ENCODE data around the gene TRIM7. TPM values are rescaled to one million over a fixed set of nuclear protein-coding genes. Genes with fewer than 3 reads are reported as not detected.
A peak's percentile ranks its signal among the peaks of the same experiment; 100 is the strongest.

TRIM7 gene
- total and polyA plus RNA-seq, 8 donors, result 0.45 to 20.4 (median 3.4) TPM; not detected in 1

GRCh38 chr5:181186022-181186421 is 19.0 kb downstream of the TRIM7 start:
- DNase-seq, result no peak
- Histone ChIP-seq H3K27me3 (peaks cover 0 to 8% (median 0%) of the 10 kb centered on the region in 3 donors), H3K36me3 (no peaks in the 10 kb centered on the region), H3K4me3 (no peak overlapping the region), H3K4me1 (peaks cover 0 to 73% (median 46%) of the 10 kb centered on the region in 4 donors), H3K27ac (no peak overlapping the region), H3K9me3 (no peaks in the 10 kb centered on the region)
- intact Hi-C loops (cut with DNase I; ENCODE audit: low total_unique reads), result no loop called here
- 74 to 84% (median 81%) methylated on average over 6 of the region's 6 CpGs for WGBS, 5 donors
- TF ChIP-seq POLR2A (IDR thresholded peaks at IDR 0.05) (no peak), POLR2AphosphoS5 (IDR thresholded peaks at IDR 0.05) (no peak), EP300 (IDR thresholded peaks at IDR 0.05) (no peak), CTCF (IDR thresholded peaks at IDR 0.05) (no peak)

- TF ChIP-seq POLR2AphosphoS5 (IDR thresholded peaks at IDR 0.05), result no peak
- no peak for TF ChIP-seq EP300 (IDR thresholded peaks at IDR 0.05)
- TF ChIP-seq POLR2A (IDR thresholded peaks at IDR 0.05), result no peak
- no peak for TF ChIP-seq CTCF (IDR thresholded peaks at IDR 0.05)
- intact Hi-C loops (cut with DNase I; ENCODE audit: low total_unique reads), result no loop called here
- Histone ChIP-seq H3K9me3 (no peaks in the 10 kb centered on the region), H3K4me1 (peaks cover 0 to 68% (median 41%) of the 10 kb centered on the region in 4 donors), H3K27ac (no peak overlapping the region), H3K4me3 (no peak overlapping the region), H3K36me3 (no peaks in the 10 kb centered on the region), H3K27me3 (peaks cover 0 to 8% (median 0%) of the 10 kb centered on the region in 3 donors)
- no peak for DNase-seq
- WGBS, 5 donors, result 92 to 94% (median 93%) methylated on average over 13 of the region's 13 CpGs
These were observed 19.4 kb downstream of the TRIM7 start for GRCh38 chr5:181185560-181185959.

- intact Hi-C loops (cut with DNase I; ENCODE audit: low total_unique reads), result no loop called here
- no peak for TF ChIP-seq POLR2AphosphoS5 (IDR thresholded peaks at IDR 0.05)
- TF ChIP-seq EP300 (IDR thresholded peaks at IDR 0.05), result no peak
- no peak for TF ChIP-seq POLR2A (IDR thresholded peaks at IDR 0.05)
- TF ChIP-seq CTCF (IDR thresholded peaks at IDR 0.05), result no peak
- H3K4me1 ChIP-seq, result peaks cover 0 to 61% (median 34%) of the 10 kb centered on the region in 4 donors
- no peaks in the 10 kb centered on the region for H3K9me3 ChIP-seq
- H3K27ac ChIP-seq, result peak overlapping the region in 3 of 5 donors; percentile 28 to 64 (median 63)
- 72 to 84% (median 84%) methylated on average over 16 of the region's 16 CpGs for WGBS, 5 donors
- no peak for DNase-seq
- H3K36me3 ChIP-seq, result no peaks in the 10 kb centered on the region
- peak overlapping the region; percentile 38 to 58 (median 53) for H3K4me3 ChIP-seq
- H3K27me3 ChIP-seq, result peaks cover 0 to 8% (median 0%) of the 10 kb centered on the region in 3 donors
These were observed 20.2 kb downstream of the TRIM7 start for GRCh38 chr5:181184845-181185216.

- no peaks in the 10 kb centered on the region for H3K36me3 ChIP-seq
- no peak for DNase-seq
- no peak overlapping the region for H3K4me3 ChIP-seq
- 60 to 70% (median 65%) methylated on average over 12 of the region's 12 CpGs for WGBS, 5 donors
- no peaks in the 10 kb centered on the region for H3K9me3 ChIP-seq
- intact Hi-C loops (cut with DNase I; ENCODE audit: low total_unique reads), result no loop called here
- peak overlapping the region in 1 of 5 donors; percentile 18 for H3K27ac ChIP-seq
- H3K27me3 ChIP-seq, result peaks cover 0 to 9% (median 0%) of the 10 kb centered on the region in 3 donors
- no peak for TF ChIP-seq POLR2AphosphoS5 (IDR thresholded peaks at IDR 0.05)
- TF ChIP-seq POLR2A (IDR thresholded peaks at IDR 0.05), result no peak
- no peak for TF ChIP-seq CTCF (IDR thresholded peaks at IDR 0.05)
- TF ChIP-seq EP300 (IDR thresholded peaks at IDR 0.05), result no peak
- H3K4me1 ChIP-seq, result peaks cover 0 to 39% (median 22%) of the 10 kb centered on the region in 4 donors
These were observed 22.3 kb downstream of the TRIM7 start for GRCh38 chr5:181182651-181183050.

Data from stomach (tissue), 9 donors.